Measurements from ENCODE around the gene GCFC2. TPM values are rescaled to one million over a fixed set of nuclear protein-coding genes. Genes with fewer than 3 reads are reported as not detected.

GCFC2 gene
- total RNA-seq, 6 experiments from 2014 or later, result 10.9 to 21.6 (median 16.5) TPM

- H3K4me1 ChIP-seq, result no peaks in the 10 kb centered on the region
- TF ChIP-seq CTCF (IDR thresholded peaks at IDR 0.05) (no peak), POLR2A (IDR thresholded peaks at IDR 0.05) (no peak)
- H3K27ac ChIP-seq, result no peak overlapping the region
- no peak overlapping the region for H3K4me3 ChIP-seq
- DNase-seq (no peak), ATAC-seq (no peak)
- peaks cover 0 to 54% (median 25%) of the 10 kb centered on the region in 4 donors for H3K36me3 ChIP-seq
- H3K9me3 ChIP-seq, result no peaks in the 10 kb centered on the region
- intact Hi-C loops (cut with DNase I), result no loop called here
- H3K27me3 ChIP-seq, result no peaks in the 10 kb centered on the region
- 93% methylated on average over 2 of the region's 2 CpGs for WGBS (ENCODE audit: insufficient coverage, low coverage, low lambda C conversion rate, missing lambda C conversion rate)
Measured at GRCh38 chr2:75667884-75668283, 42.8 kb downstream of the GCFC2 start.

- Histone ChIP-seq H3K27me3 (no peaks in the 10 kb centered on the region), H3K9me3 (no peaks in the 10 kb centered on the region), H3K36me3 (peaks cover 0 to 61% (median 25%) of the 10 kb centered on the region in 4 donors), H3K4me1 (no peaks in the 10 kb centered on the region), H3K4me3 (no peak overlapping the region), H3K27ac (no peak overlapping the region)
- no peak for ATAC-seq
- 78% methylated on average over 6 of the region's 6 CpGs for WGBS (ENCODE audit: insufficient coverage, low coverage, low lambda C conversion rate, missing lambda C conversion rate)
- intact Hi-C loops (cut with DNase I), result no loop called here
- no peak for DNase-seq
- TF ChIP-seq POLR2A (IDR thresholded peaks at IDR 0.05) (no peak), CTCF (IDR thresholded peaks at IDR 0.05) (no peak)
Measured at GRCh38 chr2:75666911-75667310, 43.8 kb downstream of the GCFC2 start.

GRCh38 chr2:75657798-75658197 is 52.9 kb downstream of the GCFC2 start:
- no peak overlapping the region for H3K27ac ChIP-seq
- peaks cover 0 to 51% (median 8%) of the 10 kb centered on the region in 4 donors for H3K36me3 ChIP-seq
- ATAC-seq, result no peak
- no peak overlapping the region for H3K4me3 ChIP-seq
- TF ChIP-seq CTCF (IDR thresholded peaks at IDR 0.05) (no peak), POLR2A (IDR thresholded peaks at IDR 0.05) (no peak)
- no peaks in the 10 kb centered on the region for H3K27me3 ChIP-seq
- DNase-seq, result no peak
- intact Hi-C loops (cut with DNase I), result no loop called here
- no peaks in the 10 kb centered on the region for H3K4me1 ChIP-seq
- no peaks in the 10 kb centered on the region for H3K9me3 ChIP-seq

GRCh38 chr2:75656563-75656962 is 54.2 kb downstream of the GCFC2 start:
- no peaks in the 10 kb centered on the region for H3K9me3 ChIP-seq
- 62% methylated on average over 1 of the region's 1 CpG for WGBS (ENCODE audit: insufficient coverage, low coverage, low lambda C conversion rate, missing lambda C conversion rate)
- H3K4me3 ChIP-seq, result no peak overlapping the region
- intact Hi-C loops (cut with DNase I), result no loop called here
- H3K27ac ChIP-seq, result no peak overlapping the region
- H3K27me3 ChIP-seq, result no peaks in the 10 kb centered on the region
- H3K4me1 ChIP-seq, result no peaks in the 10 kb centered on the region
- DNase-seq (no peak), ATAC-seq (no peak)
- TF ChIP-seq POLR2A (IDR thresholded peaks at IDR 0.05) (no peak), CTCF (IDR thresholded peaks at IDR 0.05) (no peak)
- H3K36me3 ChIP-seq, result peaks cover 0 to 52% (median 7%) of the 10 kb centered on the region in 4 donors

- Histone ChIP-seq H3K4me1 (no peaks in the 10 kb centered on the region), H3K4me3 (no peak overlapping the region), H3K9me3 (no peaks in the 10 kb centered on the region), H3K27me3 (no peaks in the 10 kb centered on the region), H3K27ac (no peak overlapping the region), H3K36me3 (peaks cover 0 to 46% (median 2%) of the 10 kb centered on the region in 4 donors)
- WGBS (ENCODE audit: insufficient coverage, low coverage, low lambda C conversion rate, missing lambda C conversion rate), result 63% methylated on average over 1 of the region's 1 CpG
- ATAC-seq (no peak), DNase-seq (no peak)
- intact Hi-C loops (cut with DNase I), result no loop called here
- TF ChIP-seq POLR2A (IDR thresholded peaks at IDR 0.05), result no peak
- TF ChIP-seq CTCF (IDR thresholded peaks at IDR 0.05), result no peak
Measured at GRCh38 chr2:75655861-75656260, 54.9 kb downstream of the GCFC2 start.

Measured in right lobe of liver (tissue), 6 donors.